GM12878 (cell line): ENCODE data around the gene COTL1. TPM values are rescaled to one million over a fixed set of nuclear protein-coding genes. Genes with fewer than 3 reads are reported as not detected.
"Not testable (repeated sequence)": the region's sequence is repeated elsewhere in the genome, so short reads cannot be mapped to it uniquely, and the experiment has no call there.

Experiments
- ATAC-seq: fragments of 200-7000 bp; cut with Tn5 transposase; 3 replicates; pipeline ENCODE4 v1.9.1; 2020; ENCODE audit warnings: mild to moderate bottlenecking, moderate library complexity
- BruUV-seq: library from RNA; stranded (reverse); fragments of 400-500 nt; replicated peaks from 2 replicates; lab custom pipeline; 2021; lab: Mats Ljungman, UMichigan
- CTCF ChIA-PET: fragments of 300-600 bp; sonication (Branson Sonifier 250); formaldehyde crosslinking; extraction: SDS; loops from one replicate; lab custom pipeline; 2021; ENCODE audit warnings: inconsistent platforms; lab: Yijun Ruan, JAX
- POLR2A ChIA-PET: fragments of 350-600 bp; formaldehyde crosslinking; extraction: SDS; loops from one replicate; lab custom pipeline; 2021; ENCODE audit warnings: inconsistent platforms; lab: Charles Lee
- RAD21 ChIA-PET: fragments of 300-600 bp; sonication (Branson Sonifier 250); formaldehyde crosslinking; loops from one replicate; lab custom pipeline; 2023; ENCODE audit warnings: antibody characterized with exemption; ENCODE audit not compliant: unreplicated experiment; lab: Charles Lee
- SMC1A ChIA-PET: fragments of 300-600 bp; sonication (Branson Sonifier 250); formaldehyde crosslinking; loops from one replicate; lab custom pipeline; 2023; ENCODE audit not compliant: unreplicated experiment, uncharacterized antibody; lab: Charles Lee
- DNase-seq: peaks from one replicate; pipeline ENCODE4 v3.0.0-alpha.2; 2011; ENCODE audit warnings: low read depth, low spot score
- FAIRE-seq: peaks from 3 replicates; lab custom pipeline; 2011; peaks lifted over from hg19 to GRCh38; lab: Jason Lieb, UNC
- H2AFZ ChIP-seq: 2 replicates; pipeline ENCODE4 v1.6.0; 2011; ENCODE audit warnings: low read depth, low read length, control low read depth; ENCODE audit not compliant: control insufficient read depth
- H3K27ac ChIP-seq: 2 replicates; pipeline ENCODE4 v1.5.1; 2011; ENCODE audit warnings: control low read depth; ENCODE audit not compliant: control insufficient read depth, insufficient read depth
- H3K27me3 ChIP-seq, 2 experiments: replicated peaks in 1 of 2; 2 replicates each; pipeline versions ENCODE4 v1.6.0 to v1.6.1; 2011; ENCODE audit warnings: low read length in 1 of 2; ENCODE audit not compliant: control insufficient read depth in 2 of 2, insufficient read depth in 2 of 2
- H3K36me3 ChIP-seq, 2 experiments: 2 replicates each; pipeline ENCODE4 v1.5.1; 2011; ENCODE audit warnings: low read length in 1 of 2; ENCODE audit not compliant: control insufficient read depth in 2 of 2, insufficient read depth in 2 of 2
- H3K4me1 ChIP-seq: 2 replicates; pipeline ENCODE4 v1.6.1; 2011; ENCODE audit warnings: mild to moderate bottlenecking, low read length, moderate library complexity, mixed read lengths; ENCODE audit not compliant: control insufficient read depth, insufficient read depth
- H3K4me2 ChIP-seq: 2 replicates; pipeline ENCODE4 v1.6.0; 2011; ENCODE audit warnings: control low read depth; ENCODE audit not compliant: control insufficient read depth, insufficient read depth
- H3K4me3 ChIP-seq: fragments of 200-600 bp; sonication (generic); 2 replicates; pipeline ENCODE4 v1.5.1; 2016
- H3K79me2 ChIP-seq: 2 replicates; pipeline ENCODE4 v1.6.0; 2011; ENCODE audit warnings: low read length; ENCODE audit not compliant: control insufficient read depth, insufficient read depth
- H3K9ac ChIP-seq: 2 replicates; pipeline ENCODE4 v1.8.0; 2011; ENCODE audit warnings: low read length, control low read depth, mixed read lengths; ENCODE audit not compliant: control insufficient read depth, insufficient read depth
- H3K9me3 ChIP-seq: replicated peaks from 3 replicates; pipeline ENCODE4 v1.5.1; 2011; ENCODE audit warnings: mild to moderate bottlenecking, low read length; ENCODE audit not compliant: control insufficient read depth, insufficient read depth
- H4K20me1 ChIP-seq: 2 replicates; pipeline ENCODE4 v1.6.0; 2011; ENCODE audit not compliant: control insufficient read depth, insufficient read depth
- BHLHE40 ChIP-seq, 2 experiments: fragments of 450-650 bp in 1 of 2; IDR thresholded peaks; 2 replicates each; pipeline ENCODE4 v1.6.1; 2011 to 2017; ENCODE audit warnings: low read depth in 2 of 2, borderline replicate concordance in 1 of 2, improper control_type of control experiment in 1 of 2, low read length in 1 of 2, mild to moderate bottlenecking in 1 of 2
- CBFB ChIP-seq: IDR thresholded peaks from 2 replicates; pipeline ENCODE4 v1.6.1; 2016; ENCODE audit warnings: antibody characterized with exemption, low read depth
- CEBPB ChIP-seq, 2 experiments: fragments of 150-350 bp in 1 of 2; IDR thresholded peaks; 2 replicates each; pipeline ENCODE4 v1.6.1; 2012 to 2014; ENCODE audit warnings: low read depth in 2 of 2, low read length in 2 of 2, borderline replicate concordance in 1 of 2, inconsistent platforms in 1 of 2
- IKZF1 ChIP-seq: fragments of 450-650 bp; conservative IDR thresholded peaks from 2 replicates; pipeline ENCODE4 v1.6.1; 2017; ENCODE audit warnings: antibody characterized with exemption, mild to moderate bottlenecking
- IKZF2 ChIP-seq, 2 experiments: fragments of 450-650 bp; IDR thresholded peaks; 2 replicates each; pipeline ENCODE4 v1.6.1; 2017; ENCODE audit warnings: mild to moderate bottlenecking in 2 of 2, moderate library complexity in 2 of 2
- MAX ChIP-seq: IDR thresholded peaks from 2 replicates; pipeline ENCODE4 v1.6.1; 2012; ENCODE audit warnings: low read depth, low read length, improper control_type of control experiment
- NFYA ChIP-seq: IDR thresholded peaks from 2 replicates; pipeline ENCODE4 v1.6.1; 2011; ENCODE audit warnings: low read depth, mild to moderate bottlenecking, low read length, improper control_type of control experiment, borderline replicate concordance
- RELB ChIP-seq: fragments of 450-650 bp; IDR thresholded peaks from 2 replicates; pipeline ENCODE4 v1.6.1; 2017; ENCODE audit warnings: low read depth, mild to moderate bottlenecking, moderate library complexity
- RFX5 ChIP-seq: IDR thresholded peaks from 2 replicates; pipeline ENCODE4 v1.6.1; 2011; ENCODE audit warnings: low read depth, low read length, improper control_type of control experiment
- SPI1 ChIP-seq: IDR thresholded peaks from 2 replicates; pipeline ENCODE4 v1.6.1; 2011; ENCODE audit warnings: low read depth, mild to moderate bottlenecking, low read length, moderate library complexity, borderline replicate concordance; ENCODE audit not compliant: insufficient read depth
- SUZ12 ChIP-seq: fragments of 200-600 bp; sonication (generic); IDR thresholded peaks from one replicate; pipeline ENCODE4 v1.6.1; 2018; ENCODE audit warnings: antibody characterized with exemption, mild to moderate bottlenecking; ENCODE audit not compliant: unreplicated experiment
- WGBS: methylation state at CpG from one replicate; pipeline ENCODE4 v1.1.6; 2016; ENCODE audit warnings: low lambda C conversion rate; ENCODE audit not compliant: insufficient replicate concordance, insufficient coverage; ENCODE audit errors: missing lambda C conversion rate; 5-methylcytosine and 5-hydroxymethylcytosine counted together
- in situ Hi-C: fragments of 300-500 bp; cut with MboI; formaldehyde crosslinking; loops from 9 replicates; pipeline ENCODE4 v1.14.3; 2018; ENCODE audit warnings: mixed read lengths
- intact Hi-C: fragments of 100-400 bp; cut with micrococcal nuclease; formaldehyde crosslinking; loops from one replicate; pipeline ENCODE4 v1.14.2; 2022; ENCODE audit not compliant: unreplicated experiment
- polyA plus RNA-seq, 11 experiments: library from polyadenylated mRNA; depleted of rRNA in 4 of 11; unstranded in 6 of 11; stranded (reverse) in 5 of 11; fragments of >200 nt; fragmentation: Nextera tagmentation in 4 of 11; fragmentation: Illumina TruSeq in 1 of 11; extraction: Ambion mirVana in 4 of 11; extraction: Trizol in 1 of 11; gene quantifications; 1 replicate in 1 of 11; 2 replicates in 10 of 11; pipeline versions ENCODE4 v1.2.1 to v1.2.3, GENCODE V29; 2011 to 2016; ENCODE audit warnings: inconsistent platforms in 2 of 11, missing spikeins in 2 of 11, low read depth in 1 of 11
- total RNA-seq, 4 experiments: library from RNA; depleted of rRNA in 3 of 4; stranded (reverse); fragments of >200 nt in 3 of 4; fragmentation: Illumina TruSeq in 1 of 4; extraction: Trizol in 1 of 4; gene quantifications; 2 replicates each; pipeline versions ENCODE4 v1.2.1 to v1.2.3, GENCODE V29; 2013 to 2021

The COTL1 gene
- total and polyA plus RNA-seq, 10 of the 15 experiments (the other 5 are each of a cell fraction or from before 2014, with no cell fraction given) = 140 to 894 (median 330) TPM

GRCh38 chr16:84620913-84621312 lies 3.0 kb upstream of the COTL1 start:
- 61% methylated on average over 10 of the region's 10 CpGs for WGBS
- not testable (repeated sequence) for BruUV-seq

GRCh38 chr16:84618581-84619460 lies 943 bp upstream of the COTL1 start:
- Histone ChIP-seq H2AFZ (no peak overlapping the region), H3K4me1 (peaks cover 37% of the 10 kb centered on the region), H4K20me1 (peaks cover 9% of the 10 kb centered on the region), H3K36me3 (peaks cover 9 to 11% of the 10 kb centered on the region in 2 experiments), H3K4me3 (no peak overlapping the region), H3K9me3 (no peaks in the 10 kb centered on the region), H3K27me3 (no peaks in the 10 kb centered on the region), H3K27ac (no peak overlapping the region), H3K4me2 (peak overlapping the region; percentile 50), H3K9ac (no peak overlapping the region), H3K79me2 (peaks cover 40% of the 10 kb centered on the region)
- WGBS = 20% methylated on average over 10 of the region's 12 CpGs
- ChIA-PET CTCF (interaction anchor here (0.7 to 4.9 kb wide), 9 partner anchors 25 to 119 kb away, joined by 3 to 40 read pairs (median 5); no protein-coding TSS in a partner anchor), SMC1A (interaction anchor here (0.9 to 14.0 kb wide), 12 partner anchors 16 to 135 kb away, joined by 3 to 229 read pairs (median 5); no protein-coding TSS in a partner anchor), POLR2A (interaction anchor here (1.0 to 10.6 kb wide), 6 partner anchors 18 to 114 kb away, joined by 3 to 214 read pairs (median 6); partner anchors contain the start of gene MEAK7), RAD21 (interaction anchor here (1.3 to 11.3 kb wide), 5 partner anchors 17 to 113 kb away, joined by 3 to 224 read pairs (median 67); no protein-coding TSS in a partner anchor)
- no peak for DNase-seq
- in situ Hi-C loops (loop anchor here (25.0 kb wide), 1 partner anchor 943 kb away; no protein-coding TSS in a partner anchor), intact Hi-C loops (loop anchor here (1.0 kb wide), 1 partner anchor 25 kb away; no protein-coding TSS in a partner anchor)
- ATAC-seq = no peak
- no TSS peak for BruUV-seq
- FAIRE-seq = no peak
- TF ChIP-seq SUZ12 (no peak), IKZF2 (IDR thresholded peaks at IDR 0.05) (peak; percentile 30; a peak in 2 of 4 replicates), SPI1 (0 out of 2 replicates have a peak, but pooled peaks have one; percentile 7), CBFB (no peak), CEBPB (IDR thresholded peaks at IDR 0.05; ENCODE audit: borderline replicate concordance in 1 of 2, low read depth in 2 of 2, low read length in 2 of 2) (no peak), RFX5 (no peak), IKZF1 (peak; percentile 28; the same call in 1 of the 2 replicates), NFYA (no peak), MAX (no peak), RELB (no peak)

More at GRCh38 chr16:84620913-84621312, 3.0 kb upstream of the COTL1 start:
- ChIA-PET SMC1A (interaction anchor here (0.7 to 14.0 kb wide), 20 partner anchors 10 to 350 kb away, joined by 3 to 229 read pairs (median 5); partner anchors contain the start of gene MEAK7), RAD21 (interaction anchor here (0.6 to 11.3 kb wide), 14 partner anchors 13 to 350 kb away, joined by 3 to 224 read pairs (median 8); partner anchors contain the start of gene MEAK7), CTCF (interaction anchor here (0.7 to 6.8 kb wide), 22 partner anchors 9 to 351 kb away, joined by 3 to 299 read pairs (median 18); partner anchors contain the start of gene MEAK7), POLR2A (interaction anchor here (0.6 to 1.3 kb wide), 7 partner anchors 12 to 529 kb away, joined by 3 to 8 read pairs (median 4); no protein-coding TSS in a partner anchor)
- not testable (repeated sequence) for H2AFZ ChIP-seq, H3K27me3 ChIP-seq, FAIRE-seq, H3K4me3 ChIP-seq, H3K27ac ChIP-seq, H3K36me3 ChIP-seq, ATAC-seq, H3K4me2 ChIP-seq, H3K9ac ChIP-seq, DNase-seq, H4K20me1 ChIP-seq, H3K9me3 ChIP-seq
- Histone ChIP-seq H3K4me1 (peaks cover 18% of the 10 kb centered on the region), H3K79me2 (peaks cover 19% of the 10 kb centered on the region)
- in situ Hi-C loops = loop anchor here (5.0 to 25.0 kb wide), 4 partner anchors 106 to 941 kb away; no protein-coding TSS in a partner anchor
- intact Hi-C loops = loop anchor here (5.0 kb wide), 1 partner anchor 346 kb away; no protein-coding TSS in a partner anchor
- TF ChIP-seq BHLHE40 (IDR thresholded peaks at IDR 0.05; ENCODE audit: borderline replicate concordance in 1 of 2, low read depth in 2 of 2, low read length in 1 of 2) = peak in 1 of 2 experiments; percentile 74; a peak in 2 of 4 replicates
